GM18870 (cell line): Measurements from ENCODE around the gene SLC35F3.

Experiments used
- ATAC-seq: cut with Tn5 transposase; IDR thresholded peaks from one replicate; pipeline ENCODE4 v1.9.1; 2021; ENCODE audit warnings: moderate library complexity; ENCODE audit not compliant: unreplicated experiment

SLC35F3 gene

GRCh38 chr1:233965856-233966255, 61.4 kb downstream of the SLC35F3 start:
- no peak for ATAC-seq

DNA sequence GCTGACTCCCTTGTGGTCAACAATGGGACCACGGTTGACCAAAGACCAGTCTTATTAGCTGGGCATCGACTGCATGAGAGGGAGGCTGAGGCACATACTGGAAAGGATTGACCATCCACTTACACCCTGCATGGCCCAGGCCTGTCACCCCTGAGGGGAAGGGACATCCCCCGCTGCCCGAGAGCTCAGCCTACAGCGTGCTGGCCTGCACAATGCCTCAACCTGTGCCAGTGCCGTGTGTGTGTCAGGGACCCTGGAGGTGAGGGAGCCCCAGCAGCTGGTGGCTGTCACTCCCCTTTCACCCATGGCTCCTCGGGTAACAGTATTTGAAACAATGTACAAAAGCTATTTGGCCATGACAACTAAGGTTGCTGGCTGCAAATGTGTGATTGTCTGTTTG, 67.3 kb downstream of the SLC35F3 start:
- no peak for ATAC-seq

DNA sequence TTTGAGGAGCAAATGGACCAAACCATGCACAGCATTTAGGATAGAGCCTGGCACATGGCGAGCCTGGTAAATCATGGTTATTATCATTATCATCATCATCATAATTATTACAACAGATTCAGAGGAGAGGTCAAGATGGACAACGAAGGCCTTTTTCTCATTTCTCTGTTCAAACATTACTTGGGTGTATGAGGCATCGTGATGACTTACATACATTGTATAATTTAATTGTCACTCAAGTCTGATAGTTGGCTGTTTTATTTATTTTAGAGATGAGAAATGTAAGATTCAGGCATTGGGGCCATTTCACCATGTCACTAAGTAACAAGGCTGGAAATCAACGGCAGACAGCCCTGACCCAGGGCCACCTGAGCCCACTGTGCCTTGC, 68.1 kb downstream of the SLC35F3 start:
- ATAC-seq, result no peak

DNA sequence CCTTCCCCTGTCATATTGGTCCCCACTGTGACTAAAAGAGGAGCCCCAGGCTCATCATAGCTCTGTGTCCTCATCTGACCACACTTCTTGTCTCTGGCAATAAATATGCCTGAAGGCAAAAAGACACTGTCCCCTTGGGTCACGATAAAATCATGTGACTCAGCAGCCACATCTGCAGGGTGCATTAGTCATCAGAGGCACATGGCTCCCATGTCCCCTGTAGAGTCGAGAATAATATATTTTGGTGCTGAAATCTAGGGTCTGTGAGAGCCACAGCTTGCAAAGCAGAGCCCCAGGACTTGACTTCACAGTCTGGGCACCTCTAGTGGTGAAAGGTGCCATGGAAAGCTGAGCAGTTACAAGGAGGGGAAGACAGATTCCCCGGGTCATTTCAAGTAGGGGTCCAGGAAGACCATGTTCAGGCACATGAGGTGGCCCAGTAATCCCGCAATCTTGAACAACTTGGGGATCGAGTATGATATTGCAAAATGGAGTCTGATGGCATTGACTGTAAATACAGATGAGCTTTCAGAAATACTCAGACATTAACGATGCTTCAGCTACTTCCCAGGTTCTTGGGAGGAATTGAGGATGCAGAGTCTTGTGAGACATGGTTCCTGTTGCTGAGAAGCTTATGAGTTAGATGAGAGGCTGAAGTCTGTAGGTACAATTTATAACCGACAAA, 68.6 kb downstream of the SLC35F3 start:
- ATAC-seq, result no peak

- no peak for ATAC-seq
Observed at GRCh38 chr1:233975486-233975885, 71.0 kb downstream of the SLC35F3 start.

DNA sequence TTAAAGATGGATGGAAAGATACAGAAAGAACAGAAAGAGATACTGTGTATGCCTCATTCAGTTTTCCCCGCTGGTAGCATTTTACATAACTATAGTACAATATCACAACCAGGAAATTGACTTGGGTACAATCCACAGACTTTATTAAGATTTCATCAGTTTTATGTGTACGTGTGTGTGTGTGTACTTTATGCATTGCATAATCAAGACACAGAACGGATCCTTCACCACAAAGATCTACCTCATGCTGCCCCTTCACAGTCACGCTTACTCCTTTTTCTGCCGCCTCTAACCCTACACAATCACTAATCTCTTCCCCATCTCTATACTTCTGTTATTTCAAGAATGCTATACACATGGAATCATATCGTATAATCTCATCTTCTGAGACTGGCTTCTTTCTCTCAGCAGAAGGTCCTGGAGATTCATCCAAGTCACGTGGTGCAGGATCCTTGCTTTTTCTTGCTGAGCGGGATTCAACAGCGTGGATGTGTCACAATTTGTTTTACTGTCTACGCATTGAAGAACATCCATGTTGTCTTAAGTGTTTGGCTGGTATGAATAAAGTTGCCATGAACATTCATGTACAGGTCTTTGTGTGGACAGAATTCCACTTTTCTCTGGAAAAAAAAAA, 76.7 kb downstream of the SLC35F3 start:
- ATAC-seq, result no peak

DNA sequence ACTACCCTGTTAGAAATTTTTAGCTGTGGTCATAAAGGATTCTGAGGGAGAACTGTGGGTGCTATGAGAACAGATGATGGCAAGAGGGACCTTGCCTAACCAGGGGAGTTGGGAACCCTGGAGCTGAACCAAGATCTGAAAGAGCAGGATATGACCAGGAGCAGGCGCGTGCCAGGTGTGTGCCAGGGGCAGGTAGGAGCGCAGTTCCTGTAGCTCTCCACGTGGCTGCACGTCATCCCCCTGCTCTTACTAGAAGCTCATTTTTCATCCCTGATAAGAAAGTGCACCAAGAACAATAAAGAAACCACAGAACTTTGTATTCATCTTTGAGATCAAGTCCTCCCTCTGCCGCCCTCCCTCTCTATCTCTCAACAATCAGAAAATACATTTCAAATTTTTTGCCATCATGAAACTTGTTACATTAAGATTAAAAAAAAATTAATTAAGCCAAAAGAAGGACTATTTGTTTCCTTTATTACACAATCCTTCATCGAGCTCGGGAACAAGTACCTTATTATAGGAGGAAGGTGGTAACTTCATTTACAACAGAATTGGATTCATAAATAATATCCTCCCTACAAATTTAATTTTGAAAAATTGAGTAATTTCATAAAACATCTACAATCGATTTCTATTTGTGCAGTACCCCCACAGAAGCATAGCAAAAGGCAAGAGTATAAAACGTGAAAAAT, 78.5 kb downstream of the SLC35F3 start:
- no peak for ATAC-seq

DNA sequence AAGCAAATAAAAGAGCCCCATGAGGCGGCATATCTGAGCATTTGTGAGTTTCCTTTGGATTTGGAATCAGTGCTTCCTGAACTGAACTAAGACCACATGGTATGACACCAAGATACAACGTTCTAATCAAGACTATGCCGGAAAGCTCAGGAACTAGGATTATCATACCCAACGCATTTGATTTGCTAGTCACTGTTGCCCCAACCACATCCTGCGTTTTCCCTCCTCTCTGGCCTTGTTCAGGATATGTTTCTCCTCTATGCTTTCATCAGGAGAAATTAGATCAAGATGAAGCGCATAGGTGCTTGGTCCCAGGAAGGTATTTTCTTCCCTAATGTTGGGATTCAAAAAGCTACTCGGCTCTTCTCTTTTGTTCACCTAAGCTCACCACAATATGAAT, 79.3 kb downstream of the SLC35F3 start:
- no peak for ATAC-seq

DNA sequence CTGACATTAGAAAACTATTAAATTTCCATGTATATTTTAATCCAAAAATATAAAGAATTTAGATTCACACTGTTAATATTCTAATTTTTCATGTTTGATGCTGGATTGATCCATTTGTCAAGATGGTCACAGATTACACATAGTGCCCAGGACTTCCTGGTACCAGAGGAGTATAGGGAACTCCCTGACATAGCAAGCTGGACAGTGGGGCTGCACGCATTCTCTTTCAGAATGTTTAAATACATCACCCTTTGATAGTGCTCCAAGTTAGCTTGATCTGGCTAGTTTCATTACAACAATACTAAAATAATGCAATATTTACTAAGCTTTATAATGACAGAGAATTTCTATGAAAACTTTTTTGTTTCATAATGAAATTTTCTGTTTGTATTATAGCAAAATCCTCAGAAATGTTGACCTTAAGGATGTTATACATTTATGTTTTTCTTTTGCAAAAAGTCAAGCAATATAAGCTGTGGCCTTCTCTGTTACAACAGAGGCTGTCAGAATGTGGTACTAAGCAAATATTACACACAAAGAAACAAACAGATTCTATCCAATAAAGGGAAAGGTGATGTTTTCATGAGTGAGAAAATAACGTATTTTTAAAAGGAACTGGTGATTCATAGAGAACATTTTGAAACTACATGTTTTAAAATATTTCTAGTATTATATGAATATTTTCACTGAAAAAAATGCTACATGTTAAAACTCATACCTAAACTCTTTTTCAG, 84.7 kb downstream of the SLC35F3 start:
- ATAC-seq, result no peak

- no peak for ATAC-seq
Observed at GRCh38 chr1:233990486-233990885, 86.0 kb downstream of the SLC35F3 start.

- ATAC-seq, result no peak
Observed at GRCh38 chr1:233993651-233994050, 89.2 kb downstream of the SLC35F3 start.

- ATAC-seq, result no peak
Observed at GRCh38 chr1:233994112-233994511, 89.6 kb downstream of the SLC35F3 start.

- no peak for ATAC-seq
Observed at GRCh38 chr1:233998456-233998855, 94.0 kb downstream of the SLC35F3 start.

DNA sequence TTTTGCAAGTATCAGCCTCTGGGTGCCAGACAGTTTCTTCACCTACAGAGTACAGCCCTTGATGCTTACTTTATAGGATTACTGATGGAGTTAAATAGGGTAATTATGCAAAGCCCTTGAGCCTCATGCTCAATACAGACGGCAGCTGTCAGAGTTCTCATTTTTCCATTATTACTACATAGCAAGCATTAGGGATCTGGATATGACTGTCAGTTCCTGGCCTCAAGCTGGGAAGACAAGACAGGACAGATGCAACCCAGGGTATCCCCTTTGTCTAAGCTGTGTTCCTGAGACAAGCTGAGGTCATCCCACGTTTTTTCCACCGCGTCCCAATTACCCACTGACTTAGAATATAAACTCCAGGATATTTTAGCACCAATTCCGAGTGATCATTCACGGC, 94.4 kb downstream of the SLC35F3 start:
- no peak for ATAC-seq

DNA sequence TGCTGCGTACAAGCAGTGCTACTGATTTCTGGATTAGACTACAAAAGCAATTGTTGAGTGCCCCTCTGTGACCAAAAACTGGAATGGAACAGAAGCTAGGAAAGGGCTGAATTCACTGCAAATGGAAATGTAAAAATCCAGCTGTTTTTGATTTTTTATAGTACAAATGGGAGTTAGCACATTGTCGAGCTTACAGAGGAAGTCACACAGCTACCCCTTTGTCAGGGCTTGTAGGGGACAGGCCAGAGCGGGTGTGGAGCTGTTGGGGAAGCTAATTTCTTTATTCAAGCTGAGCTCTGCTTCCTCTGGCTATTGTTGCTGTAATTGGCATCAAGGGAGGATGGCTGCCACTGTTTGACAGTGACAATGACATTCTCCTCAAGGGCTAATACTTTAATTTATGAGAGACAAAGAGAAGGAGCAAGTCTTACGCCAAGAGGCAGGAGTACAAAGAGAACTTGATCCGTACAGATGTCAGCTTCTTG, 96.1 kb downstream of the SLC35F3 start:
- ATAC-seq, result no peak

DNA sequence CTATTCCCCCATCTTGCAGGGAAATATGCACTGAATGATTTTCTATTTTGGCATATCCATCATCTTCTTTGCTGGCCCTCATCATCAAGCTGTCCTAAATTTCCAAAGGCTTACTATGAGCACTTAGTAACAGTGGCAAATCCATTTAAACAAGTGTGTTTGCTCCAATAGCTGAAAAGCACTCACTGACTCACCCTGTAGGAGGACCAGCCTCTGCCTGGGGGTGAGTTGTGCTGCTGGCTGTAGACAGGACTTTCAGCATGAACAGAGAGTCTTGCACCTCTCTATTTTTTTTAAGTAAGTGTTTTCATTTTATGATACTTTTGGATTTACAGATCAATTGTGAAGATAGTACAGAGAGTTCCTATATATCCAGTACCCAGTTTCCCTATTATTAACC, 97.3 kb downstream of the SLC35F3 start:
- ATAC-seq, result no peak

GRCh38 chr1:234004591-234004990, 100.1 kb downstream of the SLC35F3 start:
- ATAC-seq, result no peak

- no peak for ATAC-seq
Observed at GRCh38 chr1:234007684-234008083, 103.2 kb downstream of the SLC35F3 start.

- no peak for ATAC-seq
Observed at GRCh38 chr1:234008591-234008990, 104.1 kb downstream of the SLC35F3 start.

- no peak for ATAC-seq
Observed at GRCh38 chr1:234009668-234010067, 105.2 kb downstream of the SLC35F3 start.

- no peak for ATAC-seq
Observed at GRCh38 chr1:234014208-234014607, 109.7 kb downstream of the SLC35F3 start.
